ENCODE measurements around the gene ARHGAP8. TPM values are rescaled to one million over a fixed set of nuclear protein-coding genes. Genes with fewer than 3 reads are reported as not detected.

Gene ARHGAP8
- total RNA-seq, 1 donor from 2014 or later: 0.25 TPM

DNA sequence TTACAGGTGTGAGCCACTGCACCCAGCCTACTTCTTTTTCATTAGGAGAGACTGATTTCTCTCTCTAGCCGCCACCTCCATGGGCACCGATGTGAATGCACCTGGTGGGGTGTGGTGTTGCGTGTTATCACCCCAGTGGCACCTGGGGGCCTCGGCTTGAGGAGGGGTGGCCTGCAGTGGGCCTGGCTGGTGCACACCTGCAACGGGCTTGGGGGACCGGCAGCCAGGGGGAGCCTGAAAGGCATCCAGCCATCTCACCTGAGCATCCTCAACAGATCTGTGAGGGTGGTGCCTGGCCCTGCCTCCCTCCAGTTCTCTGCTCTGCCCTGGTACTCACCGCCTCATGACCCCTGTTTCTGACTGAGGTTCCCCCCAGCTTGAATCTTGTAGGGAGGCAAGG lies 108.9 kb downstream of the ARHGAP8 start:
- Mint-ChIP-seq H3K9me3 (ENCODE audit: low read depth) (no peaks in the 10 kb centered on the region), H3K27me3 (ENCODE audit: low read depth) (no peaks in the 10 kb centered on the region), H3K27ac (ENCODE audit: unreplicated experiment) (no peak overlapping the region), H3K4me3 (ENCODE audit: unreplicated experiment) (no peak overlapping the region), H3K36me3 (ENCODE audit: low read depth) (no peaks in the 10 kb centered on the region), H3K4me1 (ENCODE audit: low read depth) (no peaks in the 10 kb centered on the region)
- TF ChIP-seq CTCF (IDR thresholded peaks at IDR 0.05): no peak
- no peak for DNase-seq (ENCODE audit: low spot score)

GRCh38 chr22:44862281-44862680 lies 109.9 kb downstream of the ARHGAP8 start:
- Mint-ChIP-seq H3K4me1 (ENCODE audit: low read depth) (no peaks in the 10 kb centered on the region), H3K27me3 (ENCODE audit: low read depth) (no peaks in the 10 kb centered on the region), H3K27ac (ENCODE audit: unreplicated experiment) (no peak overlapping the region), H3K9me3 (ENCODE audit: low read depth) (no peaks in the 10 kb centered on the region), H3K4me3 (ENCODE audit: unreplicated experiment) (no peak overlapping the region), H3K36me3 (ENCODE audit: low read depth) (no peaks in the 10 kb centered on the region)
- no peak for TF ChIP-seq CTCF (IDR thresholded peaks at IDR 0.05)
- no peak for DNase-seq (ENCODE audit: low spot score)

GRCh38 chr22:44862981-44863860 lies 110.8 kb downstream of the ARHGAP8 start:
- H3K27me3 Mint-ChIP-seq (ENCODE audit: low read depth): no peaks in the 10 kb centered on the region
- no peaks in the 10 kb centered on the region for H3K36me3 Mint-ChIP-seq (ENCODE audit: low read depth)
- H3K4me1 Mint-ChIP-seq (ENCODE audit: low read depth): no peaks in the 10 kb centered on the region
- H3K27ac Mint-ChIP-seq (ENCODE audit: unreplicated experiment): no peak overlapping the region
- DNase-seq (ENCODE audit: low spot score): no peak
- H3K4me3 Mint-ChIP-seq (ENCODE audit: unreplicated experiment): no peak overlapping the region
- H3K9me3 Mint-ChIP-seq (ENCODE audit: low read depth): no peaks in the 10 kb centered on the region
- TF ChIP-seq CTCF (IDR thresholded peaks at IDR 0.05): no peak

DNA sequence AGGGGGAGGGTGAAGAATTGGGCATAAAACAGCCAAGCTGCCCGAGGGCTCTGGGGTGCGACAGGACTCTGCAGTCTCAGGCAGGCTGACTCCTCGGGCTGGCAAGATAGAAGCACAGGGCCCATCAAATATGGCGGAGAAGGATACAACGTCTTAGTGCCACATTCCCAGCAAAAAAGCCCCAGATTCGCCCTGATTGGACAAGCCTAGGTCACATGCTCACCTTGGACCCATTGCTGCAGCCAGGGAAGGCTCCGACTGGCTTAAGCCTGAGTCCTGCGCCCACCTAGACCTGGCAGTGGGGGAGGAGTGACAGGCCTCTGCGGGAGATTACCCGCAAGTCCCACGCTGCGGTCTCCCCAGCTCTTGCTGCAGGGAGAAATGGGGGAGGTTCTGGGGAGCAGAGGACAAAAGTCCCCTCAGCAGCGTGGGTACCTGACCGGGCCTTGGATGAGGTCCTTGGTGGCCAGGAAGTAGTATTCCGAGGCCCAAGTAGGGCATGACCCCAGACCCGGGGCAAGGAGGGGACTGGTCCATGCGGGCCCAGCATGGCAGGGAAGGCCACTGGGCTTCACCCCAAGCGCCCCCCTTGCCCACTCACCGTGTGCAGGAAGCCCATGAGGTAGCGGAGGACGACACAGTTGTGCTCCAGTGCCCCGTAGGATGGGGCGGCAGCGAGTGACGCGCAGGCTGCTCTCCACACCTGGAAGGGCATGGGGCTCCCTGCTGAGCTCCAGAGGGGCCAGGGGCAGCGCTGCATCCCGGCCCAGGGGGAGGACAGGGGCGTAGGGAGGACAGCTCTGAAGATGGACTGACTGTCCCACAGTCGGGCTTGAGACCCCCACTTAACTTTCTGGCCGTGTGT lies 113.0 kb downstream of the ARHGAP8 start:
- no peaks in the 10 kb centered on the region for H3K9me3 Mint-ChIP-seq (ENCODE audit: low read depth)
- no peak overlapping the region for H3K27ac Mint-ChIP-seq (ENCODE audit: unreplicated experiment)
- H3K4me1 Mint-ChIP-seq (ENCODE audit: low read depth): peaks cover 3% of the 10 kb centered on the region
- TF ChIP-seq CTCF (IDR thresholded peaks at IDR 0.05): no peak
- no peaks in the 10 kb centered on the region for H3K36me3 Mint-ChIP-seq (ENCODE audit: low read depth)
- no peak for DNase-seq (ENCODE audit: low spot score)
- no peaks in the 10 kb centered on the region for H3K27me3 Mint-ChIP-seq (ENCODE audit: low read depth)
- H3K4me3 Mint-ChIP-seq (ENCODE audit: unreplicated experiment): no peak overlapping the region

GRCh38 chr22:44869196-44869595 lies 116.8 kb downstream of the ARHGAP8 start:
- Mint-ChIP-seq H3K27me3 (ENCODE audit: low read depth) (no peaks in the 10 kb centered on the region), H3K36me3 (ENCODE audit: low read depth) (no peaks in the 10 kb centered on the region), H3K9me3 (ENCODE audit: low read depth) (peaks cover 7% of the 10 kb centered on the region), H3K4me1 (ENCODE audit: low read depth) (peaks cover 3% of the 10 kb centered on the region), H3K4me3 (ENCODE audit: unreplicated experiment) (no peak overlapping the region), H3K27ac (ENCODE audit: unreplicated experiment) (no peak overlapping the region)
- no peak for TF ChIP-seq CTCF (IDR thresholded peaks at IDR 0.05)
- DNase-seq (ENCODE audit: low spot score): no peak

All from chondrocyte (in vitro differentiated cells).